ENCODE data around the gene STK32B. TPM values are rescaled to one million over a fixed set of nuclear protein-coding genes. Genes with fewer than 3 reads are reported as not detected.

The STK32B gene
- total and polyA plus RNA-seq, 4 donors = 0.02 to 0.28 (median 0.08) TPM; not detected in 1

- no peaks in the 10 kb centered on the region for H3K27me3 ChIP-seq (ENCODE audit: control insufficient read depth in 4 of 4, insufficient read depth in 4 of 4, low read length in 3 of 4)
- H3K36me3 ChIP-seq (ENCODE audit: control insufficient read depth in 4 of 4, insufficient read depth in 3 of 4, low read depth in 1 of 4, low read length in 3 of 4) = no peaks in the 10 kb centered on the region
- H3K9me3 ChIP-seq (ENCODE audit: control insufficient read depth in 4 of 4, low read length in 3 of 4) = no peaks in the 10 kb centered on the region
- H3K27ac ChIP-seq (ENCODE audit: low read depth in 1 of 2, low read length in 2 of 2) = no peak overlapping the region
- no peak overlapping the region for H3K4me3 ChIP-seq (ENCODE audit: low read depth in 1 of 3, low read length in 3 of 3)
- H3K9ac ChIP-seq (ENCODE audit: low read depth in 1 of 2, low read length in 2 of 2) = no peak overlapping the region
- 83% methylated on average over 7 of the region's 7 CpGs for WGBS
- TF ChIP-seq NR2F2 (IDR thresholded peaks at IDR 0.05) (no peak), RAD21 (IDR thresholded peaks at IDR 0.05) (no peak), ATF3 (IDR thresholded peaks at IDR 0.05) (no peak), HNF4A (conservative IDR thresholded peaks at IDR 0.05) (no peak), SP1 (IDR thresholded peaks at IDR 0.05) (no peak), JUND (IDR thresholded peaks at IDR 0.05) (no peak), FOXA1 (IDR thresholded peaks at IDR 0.05) (no peak), MAX (IDR thresholded peaks at IDR 0.05) (no peak), TAF1 (conservative IDR thresholded peaks at IDR 0.05) (no peak), REST (IDR thresholded peaks at IDR 0.05) (no peak), YY1 (IDR thresholded peaks at IDR 0.05) (no peak), CTCF (IDR thresholded peaks at IDR 0.05; ENCODE audit: low read depth, low read length, missing input control) (no peak)
- H3K4me1 ChIP-seq (ENCODE audit: control insufficient read depth in 4 of 4, insufficient read depth in 4 of 4, low read length in 3 of 4) = no peaks in the 10 kb centered on the region
- no peak for DNase-seq (ENCODE audit: low spot score)
Measured at GRCh38 chr4:5462254-5462835, 411.1 kb downstream of the STK32B start.

- DNase-seq (ENCODE audit: low spot score) = no peak
- no peak overlapping the region for H3K4me3 ChIP-seq (ENCODE audit: low read depth in 1 of 3, low read length in 3 of 3)
- H3K9me3 ChIP-seq (ENCODE audit: control insufficient read depth in 4 of 4, low read length in 3 of 4) = no peaks in the 10 kb centered on the region
- WGBS = 87% methylated on average over 14 of the region's 14 CpGs
- H3K36me3 ChIP-seq (ENCODE audit: control insufficient read depth in 4 of 4, insufficient read depth in 3 of 4, low read depth in 1 of 4, low read length in 3 of 4) = no peaks in the 10 kb centered on the region
- no peak overlapping the region for H3K9ac ChIP-seq (ENCODE audit: low read depth in 1 of 2, low read length in 2 of 2)
- no peaks in the 10 kb centered on the region for H3K27me3 ChIP-seq (ENCODE audit: control insufficient read depth in 4 of 4, insufficient read depth in 4 of 4, low read length in 3 of 4)
- no peak overlapping the region for H3K27ac ChIP-seq (ENCODE audit: low read depth in 1 of 2, low read length in 2 of 2)
- TF ChIP-seq RAD21 (IDR thresholded peaks at IDR 0.05) (no peak), TAF1 (conservative IDR thresholded peaks at IDR 0.05) (no peak), FOXA2 (IDR thresholded peaks at IDR 0.05) (no peak), ATF3 (IDR thresholded peaks at IDR 0.05) (no peak), JUND (IDR thresholded peaks at IDR 0.05) (no peak), SP1 (IDR thresholded peaks at IDR 0.05) (no peak), HNF4G (IDR thresholded peaks at IDR 0.05) (no peak), RXRA (IDR thresholded peaks at IDR 0.05) (no peak), EGR1 (IDR thresholded peaks at IDR 0.05; ENCODE audit: low read depth in 2 of 2) (no peak), MAX (IDR thresholded peaks at IDR 0.05) (no peak), FOXA1 (IDR thresholded peaks at IDR 0.05) (no peak), REST (IDR thresholded peaks at IDR 0.05) (no peak), NR2F2 (IDR thresholded peaks at IDR 0.05) (no peak), CTCF (IDR thresholded peaks at IDR 0.05; ENCODE audit: low read depth, low read length, missing input control) (no peak)
- H3K4me1 ChIP-seq (ENCODE audit: control insufficient read depth in 4 of 4, insufficient read depth in 4 of 4, low read length in 3 of 4) = no peaks in the 10 kb centered on the region
Measured at GRCh38 chr4:5462896-5463295, 411.6 kb downstream of the STK32B start.

Data from liver (tissue), 9 donors.